T-helper 2 cell treated with Interferon-gamma antibody and Interleukin-4, amounts not matched to agents 5 μg/mL and 100 μg/mL, for 36 hours (primary cell): ENCODE data around the gene CCDC92B.
A peak's percentile ranks its signal among the peaks of the same experiment; 100 is the strongest.

Experiments
- DNase-seq: peaks from one replicate; pipeline ENCODE4 v3.0.0; 2021; ENCODE audit warnings: low spot score
- H3K27ac Mint-ChIP-seq: one replicate; pipeline ENCODE4 v1.8.0; 2021; ENCODE audit warnings: mild to moderate bottlenecking, mixed read lengths
- H3K27me3 Mint-ChIP-seq: one replicate; pipeline ENCODE4 v1.8.0; 2021; ENCODE audit warnings: low read depth, mixed read lengths
- H3K36me3 Mint-ChIP-seq: one replicate; pipeline ENCODE4 v1.8.0; 2021; ENCODE audit warnings: low read depth, mixed read lengths
- H3K4me1 Mint-ChIP-seq: one replicate; pipeline ENCODE4 v1.8.0; 2021; ENCODE audit warnings: low read depth, mixed read lengths
- H3K4me3 Mint-ChIP-seq: one replicate; pipeline ENCODE4 v1.8.0; 2022; ENCODE audit warnings: mild to moderate bottlenecking, moderate library complexity, mixed read lengths
- H3K9me3 Mint-ChIP-seq: one replicate; pipeline ENCODE4 v1.8.0; 2021; ENCODE audit warnings: mixed read lengths

CCDC92B gene

GRCh38 chr17:2722611-2723010 is 26.8 kb downstream of the CCDC92B start:
- no peaks in the 10 kb centered on the region for H3K36me3 Mint-ChIP-seq
- no peaks in the 10 kb centered on the region for H3K9me3 Mint-ChIP-seq
- H3K4me3 Mint-ChIP-seq: no peak overlapping the region
- H3K27me3 Mint-ChIP-seq: peaks cover 14% of the 10 kb centered on the region
- no peak for DNase-seq
- no peak overlapping the region for H3K27ac Mint-ChIP-seq
- no peaks in the 10 kb centered on the region for H3K4me1 Mint-ChIP-seq

- H3K27ac Mint-ChIP-seq: no peak overlapping the region
- peaks cover 12% of the 10 kb centered on the region for H3K27me3 Mint-ChIP-seq
- H3K9me3 Mint-ChIP-seq: no peaks in the 10 kb centered on the region
- no peaks in the 10 kb centered on the region for H3K36me3 Mint-ChIP-seq
- no peak for DNase-seq
- no peak overlapping the region for H3K4me3 Mint-ChIP-seq
- H3K4me1 Mint-ChIP-seq: no peaks in the 10 kb centered on the region
These were observed 27.8 kb downstream of the CCDC92B start for GRCh38 chr17:2721603-2722002.

- no peak for DNase-seq
- Mint-ChIP-seq H3K4me3 (no peak overlapping the region), H3K36me3 (no peaks in the 10 kb centered on the region), H3K9me3 (no peaks in the 10 kb centered on the region), H3K27ac (no peak overlapping the region), H3K4me1 (no peaks in the 10 kb centered on the region), H3K27me3 (peaks cover 7% of the 10 kb centered on the region)
These were observed 29.6 kb downstream of the CCDC92B start for GRCh38 chr17:2719861-2720260.

DNA sequence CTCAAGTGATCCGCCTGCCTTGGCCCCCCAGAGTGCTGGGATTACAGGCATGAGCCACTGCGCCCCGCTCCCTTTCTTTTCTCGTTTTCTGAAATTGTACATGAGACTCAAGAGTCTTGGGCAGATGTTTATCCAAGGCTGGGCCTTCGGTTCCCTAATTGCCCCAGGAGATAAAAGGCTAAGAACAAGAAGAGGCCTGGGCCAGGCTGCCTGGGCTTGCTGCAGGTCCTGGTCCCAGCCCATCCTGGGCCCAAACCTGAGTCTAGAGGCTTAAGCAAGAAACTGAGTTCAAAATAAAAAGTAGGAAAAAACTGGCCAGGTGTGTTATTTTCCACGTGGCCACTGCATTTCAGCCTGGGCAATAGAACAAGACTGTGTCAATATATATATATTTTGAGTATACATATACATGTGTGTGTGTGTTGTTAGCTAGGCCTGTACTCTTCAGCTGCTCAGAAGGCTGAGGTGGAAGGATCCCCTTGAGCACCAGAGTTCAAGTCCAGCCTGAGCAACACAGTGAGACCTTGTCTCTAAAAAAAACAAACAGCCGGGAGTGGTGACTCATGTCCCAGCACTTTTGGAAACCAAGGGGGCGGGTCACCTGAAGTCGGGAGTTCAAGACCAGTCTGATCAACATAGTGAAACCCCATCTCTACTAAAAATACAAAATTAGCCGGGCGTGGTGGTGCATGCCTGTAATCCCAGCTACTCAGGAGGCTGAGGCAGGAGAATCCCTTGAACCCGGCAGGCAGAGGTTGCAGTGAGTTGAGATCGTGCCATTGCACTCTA is 31.1 kb downstream of the CCDC92B start:
- Mint-ChIP-seq H3K27me3 (peaks cover 3% of the 10 kb centered on the region), H3K9me3 (no peaks in the 10 kb centered on the region), H3K27ac (no peak overlapping the region), H3K4me1 (peaks cover 4% of the 10 kb centered on the region), H3K36me3 (no peaks in the 10 kb centered on the region), H3K4me3 (no peak overlapping the region)
- no peak for DNase-seq

- peaks cover under 1% of the 10 kb centered on the region for H3K27me3 Mint-ChIP-seq
- H3K36me3 Mint-ChIP-seq: peaks cover 5% of the 10 kb centered on the region
- H3K9me3 Mint-ChIP-seq: no peaks in the 10 kb centered on the region
- peaks cover 10% of the 10 kb centered on the region for H3K4me1 Mint-ChIP-seq
- no peak overlapping the region for H3K27ac Mint-ChIP-seq
- no peak overlapping the region for H3K4me3 Mint-ChIP-seq
- no peak for DNase-seq
These were observed 32.8 kb downstream of the CCDC92B start for GRCh38 chr17:2716649-2717048.

- no peaks in the 10 kb centered on the region for H3K9me3 Mint-ChIP-seq
These were observed 35.6 kb downstream of the CCDC92B start for GRCh38 chr17:2713881-2714280.

DNA sequence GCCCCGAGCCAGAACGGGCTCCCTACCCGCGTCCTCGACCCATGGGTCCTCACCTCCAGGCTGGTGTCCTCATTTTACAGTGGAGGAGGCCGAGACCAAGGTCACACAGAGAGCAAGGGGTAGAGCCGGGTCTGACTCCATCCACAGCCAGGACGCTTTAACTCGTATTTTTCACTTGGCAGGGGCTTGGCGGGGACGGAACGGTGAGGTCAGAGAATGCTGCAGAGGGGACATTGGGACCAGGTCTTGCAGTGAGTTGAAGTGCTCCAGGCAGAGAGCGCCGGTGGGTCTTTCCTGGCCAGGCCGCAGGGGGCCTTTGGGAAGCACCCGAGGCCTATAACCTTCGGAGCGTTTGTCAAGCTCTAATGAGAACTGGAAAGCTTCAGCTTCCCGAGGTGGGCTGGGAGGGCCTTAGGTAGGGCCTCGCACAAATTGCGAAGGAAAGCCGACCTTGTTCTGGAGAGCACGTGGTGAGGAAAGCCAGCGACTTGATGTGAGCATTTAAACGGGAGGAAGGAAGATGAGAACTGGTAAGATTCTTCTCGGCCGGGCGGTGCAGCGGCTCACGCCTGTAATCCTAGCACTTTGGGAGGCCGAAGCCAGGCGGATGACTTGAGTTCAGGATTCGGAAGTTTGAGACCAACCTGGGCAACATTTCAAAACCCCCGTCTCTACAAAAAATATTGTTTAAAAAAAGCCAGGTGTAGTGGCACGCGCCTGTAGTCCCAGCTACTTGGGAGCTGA is 37.0 kb downstream of the CCDC92B start:
- no peaks in the 10 kb centered on the region for H3K27me3 Mint-ChIP-seq
- peaks cover 5% of the 10 kb centered on the region for H3K36me3 Mint-ChIP-seq
- H3K4me1 Mint-ChIP-seq: peaks cover 27% of the 10 kb centered on the region
- H3K4me3 Mint-ChIP-seq: peak overlapping the region; percentile 93
- H3K27ac Mint-ChIP-seq: peak overlapping the region; percentile 88
- no peak for DNase-seq
- no peaks in the 10 kb centered on the region for H3K9me3 Mint-ChIP-seq

More at GRCh38 chr17:2713881-2714280, 35.6 kb downstream of the CCDC92B start:
- Mint-ChIP-seq H3K27ac (no peak overlapping the region), H3K27me3 (no peaks in the 10 kb centered on the region), H3K36me3 (peaks cover 5% of the 10 kb centered on the region), H3K4me1 (peaks cover 26% of the 10 kb centered on the region), H3K4me3 (peak overlapping the region; percentile 30)
- no peak for DNase-seq

DNA sequence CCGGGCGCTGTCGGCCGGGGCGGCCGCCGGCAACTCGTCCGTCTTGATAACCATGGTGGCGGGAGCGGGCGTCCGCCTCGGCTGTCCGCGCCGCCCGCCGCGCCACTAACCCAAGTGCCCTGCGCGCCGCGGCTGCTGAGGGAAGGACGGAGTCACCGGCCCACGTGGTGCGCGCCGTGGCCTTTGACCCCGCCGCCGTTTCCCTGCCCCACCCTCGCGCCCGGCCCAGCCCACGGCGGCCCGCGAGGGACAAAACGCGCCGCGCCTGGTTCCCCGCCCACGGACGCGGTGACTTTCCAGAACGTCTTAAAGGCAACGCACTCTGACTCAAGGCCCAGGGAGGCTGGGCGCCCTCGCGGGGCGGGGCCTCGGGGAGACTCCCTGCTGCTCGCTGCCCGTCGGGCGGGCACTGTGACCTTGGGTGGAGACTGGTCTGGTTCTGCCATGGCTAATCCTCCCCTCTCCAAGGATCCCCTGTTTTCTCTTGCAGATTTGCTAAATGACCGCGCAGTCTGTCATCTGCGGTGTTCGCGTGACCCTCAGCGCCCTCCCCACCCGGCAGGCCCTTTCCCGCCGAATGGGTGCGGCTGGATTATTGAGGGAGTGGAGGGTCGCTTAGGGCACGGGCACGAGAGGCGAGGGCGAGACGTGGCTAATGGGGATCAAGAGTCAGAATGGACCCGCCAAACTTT is 37.7 kb downstream of the CCDC92B start, which contains the start of gene CLUH:
Gene CLUH, minus strand, starts transcription at position 157 of the 692 bp plus-strand sequence. Its CDS starts 103 bp downstream, at position 54.
- Mint-ChIP-seq H3K36me3 (peaks cover 5% of the 10 kb centered on the region), H3K4me3 (peak within 1 kb of the TSS; percentile 93), H3K27ac (peak within 1 kb of the TSS; percentile 88), H3K27me3 (no peaks in the 10 kb centered on the region), H3K4me1 (peaks cover 27% of the 10 kb centered on the region), H3K9me3 (no peaks in the 10 kb centered on the region)
- peak; percentile 99 for DNase-seq

GRCh38 chr17:2710803-2711607 is 38.4 kb downstream of the CCDC92B start:
- peaks cover 27% of the 10 kb centered on the region for H3K4me1 Mint-ChIP-seq
- H3K4me3 Mint-ChIP-seq: peak overlapping the region; percentile 90
- H3K9me3 Mint-ChIP-seq: no peaks in the 10 kb centered on the region
- H3K27ac Mint-ChIP-seq: peak overlapping the region; percentile 84
- no peaks in the 10 kb centered on the region for H3K27me3 Mint-ChIP-seq
- peaks cover 5% of the 10 kb centered on the region for H3K36me3 Mint-ChIP-seq
- DNase-seq: peak; percentile 27

GRCh38 chr17:2710071-2710802 is 39.2 kb downstream of the CCDC92B start:
- Mint-ChIP-seq H3K9me3 (no peaks in the 10 kb centered on the region), H3K27me3 (no peaks in the 10 kb centered on the region), H3K4me1 (peaks cover 31% of the 10 kb centered on the region), H3K27ac (peak overlapping the region; percentile 84), H3K4me3 (peak overlapping the region; percentile 90), H3K36me3 (peaks cover 8% of the 10 kb centered on the region)
- no peak for DNase-seq

- H3K4me1 Mint-ChIP-seq: peaks cover 31% of the 10 kb centered on the region
- no peaks in the 10 kb centered on the region for H3K27me3 Mint-ChIP-seq
- H3K4me3 Mint-ChIP-seq: peak overlapping the region; percentile 90
- no peaks in the 10 kb centered on the region for H3K9me3 Mint-ChIP-seq
- peak overlapping the region; percentile 31 for H3K27ac Mint-ChIP-seq
- no peak for DNase-seq
- peaks cover 8% of the 10 kb centered on the region for H3K36me3 Mint-ChIP-seq
These were observed 40.2 kb downstream of the CCDC92B start for GRCh38 chr17:2709183-2709661.

GRCh38 chr17:2708585-2709182 is 40.8 kb downstream of the CCDC92B start:
- Mint-ChIP-seq H3K27me3 (no peaks in the 10 kb centered on the region), H3K36me3 (peaks cover 8% of the 10 kb centered on the region), H3K4me3 (no peak overlapping the region), H3K4me1 (peaks cover 29% of the 10 kb centered on the region), H3K9me3 (no peaks in the 10 kb centered on the region), H3K27ac (peak overlapping the region; percentile 35)
- no peak for DNase-seq
